ENCODE data around the gene ATP9A. TPM values are rescaled to one million over a fixed set of nuclear protein-coding genes. Genes with fewer than 3 reads are reported as not detected.
"Not testable (repeated sequence)": the region's sequence is repeated elsewhere in the genome, so short reads cannot be mapped to it uniquely, and the experiment has no call there.

Gene ATP9A
- total and polyA plus RNA-seq, 10 of the 15 experiments (the other 5 are each of a cell fraction or from before 2014, with no cell fraction given): 0.03 to 0.81 (median 0.14) TPM

- H3K9me3 ChIP-seq (replicated peaks; ENCODE audit: control insufficient read depth, insufficient read depth, low read length): no peaks in the 10 kb centered on the region
Measured at GRCh38 chr20:51784299-51784698, 16.1 kb upstream of the ATP9A start.

GRCh38 chr20:51778229-51778759, 10.1 kb upstream of the ATP9A start:
- H2AFZ ChIP-seq (ENCODE audit: control insufficient read depth, low read depth, low read length); CTCF ChIA-PET; ATAC-seq; H3K9ac ChIP-seq (ENCODE audit: control insufficient read depth, insufficient read depth, low read length); H3K4me2 ChIP-seq (ENCODE audit: control insufficient read depth, insufficient read depth); FAIRE-seq; H3K27me3 ChIP-seq (replicated peaks in 1 of 2; ENCODE audit: control insufficient read depth in 2 of 2, insufficient read depth in 2 of 2, low read length in 1 of 2); H3K27ac ChIP-seq (ENCODE audit: control insufficient read depth, insufficient read depth); intact Hi-C loops (cut with micrococcal nuclease; ENCODE audit: unreplicated experiment); DNase-seq (ENCODE audit: low read depth, low spot score); H3K4me3 ChIP-seq; H3K4me1 ChIP-seq (ENCODE audit: control insufficient read depth, insufficient read depth, low read length); BruUV-seq (replicated peaks); POLR2A ChIA-PET; H3K36me3 ChIP-seq (ENCODE audit: control insufficient read depth in 2 of 2, insufficient read depth in 2 of 2, low read length in 1 of 2); in situ Hi-C loops (cut with MboI); H3K79me2 ChIP-seq (ENCODE audit: control insufficient read depth, insufficient read depth, low read length); SMC1A ChIA-PET (ENCODE audit: uncharacterized antibody, unreplicated experiment); H3K9me3 ChIP-seq (replicated peaks; ENCODE audit: control insufficient read depth, insufficient read depth, low read length); H4K20me1 ChIP-seq (ENCODE audit: control insufficient read depth, insufficient read depth); RAD21 ChIA-PET (ENCODE audit: unreplicated experiment): not testable (repeated sequence)
- WGBS (ENCODE audit: insufficient coverage, insufficient replicate concordance, low lambda C conversion rate, missing lambda C conversion rate): 23% methylated on average over 4 of the region's 4 CpGs

More at GRCh38 chr20:51784299-51784698, 16.1 kb upstream of the ATP9A start:
- no peak overlapping the region for H3K27ac ChIP-seq (ENCODE audit: control insufficient read depth, insufficient read depth)
- no peaks in the 10 kb centered on the region for H3K27me3 ChIP-seq (replicated peaks in 1 of 2; ENCODE audit: control insufficient read depth in 2 of 2, insufficient read depth in 2 of 2, low read length in 1 of 2)
- H3K4me1 ChIP-seq (ENCODE audit: control insufficient read depth, insufficient read depth, low read length): no peaks in the 10 kb centered on the region
- no TSS peak for BruUV-seq (replicated peaks)
- ATAC-seq: no peak
- intact Hi-C loops (cut with micrococcal nuclease; ENCODE audit: unreplicated experiment): no loop called here
- WGBS (ENCODE audit: insufficient coverage, insufficient replicate concordance, low lambda C conversion rate, missing lambda C conversion rate): 68% methylated on average over 15 of the region's 15 CpGs
- no peak for FAIRE-seq
- RAD21 ChIA-PET (ENCODE audit: unreplicated experiment): no interaction called here
- no peak for DNase-seq (ENCODE audit: low read depth, low spot score)
- H3K4me2 ChIP-seq (ENCODE audit: control insufficient read depth, insufficient read depth): no peak overlapping the region
- H3K36me3 ChIP-seq (ENCODE audit: control insufficient read depth in 2 of 2, insufficient read depth in 2 of 2, low read length in 1 of 2): no peaks in the 10 kb centered on the region
- POLR2A ChIA-PET: no interaction called here
- H3K4me3 ChIP-seq: no peak overlapping the region
- SMC1A ChIA-PET (ENCODE audit: uncharacterized antibody, unreplicated experiment): no interaction called here
- CTCF ChIA-PET: interaction anchor here (0.8 kb wide), 1 partner anchor 16 kb away, joined by 4 read pairs; no protein-coding TSS in a partner anchor
- no peak overlapping the region for H2AFZ ChIP-seq (ENCODE audit: control insufficient read depth, low read depth, low read length)
- TF ChIP-seq ETV6 (conservative IDR thresholded peaks at IDR 0.05 in 1 of 2, IDR thresholded peaks at IDR 0.05 in 1 of 2; ENCODE audit: borderline replicate concordance in 1 of 2, low read depth in 1 of 2): no peak
- TF ChIP-seq POLR2AphosphoS2 (IDR thresholded peaks at IDR 0.05; ENCODE audit: low read depth, low read length): no peak
- no peak for TF ChIP-seq PAX8 (IDR thresholded peaks at IDR 0.05)
- TF ChIP-seq CTCF (IDR thresholded peaks at IDR 0.05 in 2 of 3, conservative IDR thresholded peaks at IDR 0.05 in 1 of 3; ENCODE audit: control insufficient read depth in 2 of 3, extremely low read depth in 1 of 3, insufficient read depth in 1 of 3, low read depth in 3 of 3, low read length in 3 of 3): no peak
- TF ChIP-seq TAF1 (IDR thresholded peaks at IDR 0.05; ENCODE audit: borderline replicate concordance, low read depth, low read length): no peak
- no peak for TF ChIP-seq POLR2AphosphoS5 (IDR thresholded peaks at IDR 0.05; ENCODE audit: low read length)
- no peak for TF ChIP-seq POU2F2 (IDR thresholded peaks at IDR 0.05; ENCODE audit: borderline replicate concordance, low read depth, low read length)
- no peak overlapping the region for H3K9ac ChIP-seq (ENCODE audit: control insufficient read depth, insufficient read depth, low read length)
- in situ Hi-C loops (cut with MboI): no loop called here
- no peaks in the 10 kb centered on the region for H3K79me2 ChIP-seq (ENCODE audit: control insufficient read depth, insufficient read depth, low read length)
- no peaks in the 10 kb centered on the region for H4K20me1 ChIP-seq (ENCODE audit: control insufficient read depth, insufficient read depth)

Measured in GM12878 (cell line).